GM12878 (cell line): ENCODE measurements around the gene PAQR7. TPM values are rescaled to one million over a fixed set of nuclear protein-coding genes. Genes with fewer than 3 reads are reported as not detected.

Source experiments
- ATAC-seq: fragments of 200-7000 bp; cut with Tn5 transposase; 3 replicates; pipeline ENCODE4 v1.9.1; 2020; ENCODE audit warnings: mild to moderate bottlenecking, moderate library complexity
- BruUV-seq: library from RNA; stranded (reverse); fragments of 400-500 nt; replicated peaks from 2 replicates; lab custom pipeline; 2021; lab: Mats Ljungman, UMichigan
- CTCF ChIA-PET: fragments of 300-600 bp; sonication (Branson Sonifier 250); formaldehyde crosslinking; extraction: SDS; loops from one replicate; lab custom pipeline; 2021; ENCODE audit warnings: inconsistent platforms; lab: Yijun Ruan, JAX
- POLR2A ChIA-PET: fragments of 350-600 bp; formaldehyde crosslinking; extraction: SDS; loops from one replicate; lab custom pipeline; 2021; ENCODE audit warnings: inconsistent platforms; lab: Charles Lee
- RAD21 ChIA-PET: fragments of 300-600 bp; sonication (Branson Sonifier 250); formaldehyde crosslinking; loops from one replicate; lab custom pipeline; 2023; ENCODE audit warnings: antibody characterized with exemption; ENCODE audit not compliant: unreplicated experiment; lab: Charles Lee
- SMC1A ChIA-PET: fragments of 300-600 bp; sonication (Branson Sonifier 250); formaldehyde crosslinking; loops from one replicate; lab custom pipeline; 2023; ENCODE audit not compliant: unreplicated experiment, uncharacterized antibody; lab: Charles Lee
- DNase-seq: peaks from one replicate; pipeline ENCODE4 v3.0.0-alpha.2; 2011; ENCODE audit warnings: low read depth, low spot score
- FAIRE-seq: peaks from 3 replicates; lab custom pipeline; 2011; peaks lifted over from hg19 to GRCh38; lab: Jason Lieb, UNC
- H2AFZ ChIP-seq: 2 replicates; pipeline ENCODE4 v1.6.0; 2011; ENCODE audit warnings: low read depth, low read length, control low read depth; ENCODE audit not compliant: control insufficient read depth
- H3K27ac ChIP-seq: 2 replicates; pipeline ENCODE4 v1.5.1; 2011; ENCODE audit warnings: control low read depth; ENCODE audit not compliant: control insufficient read depth, insufficient read depth
- H3K27me3 ChIP-seq, 2 experiments: replicated peaks in 1 of 2; 2 replicates each; pipeline versions ENCODE4 v1.6.0 to v1.6.1; 2011; ENCODE audit warnings: low read length in 1 of 2; ENCODE audit not compliant: control insufficient read depth in 2 of 2, insufficient read depth in 2 of 2
- H3K36me3 ChIP-seq, 2 experiments: 2 replicates each; pipeline ENCODE4 v1.5.1; 2011; ENCODE audit warnings: low read length in 1 of 2; ENCODE audit not compliant: control insufficient read depth in 2 of 2, insufficient read depth in 2 of 2
- H3K4me1 ChIP-seq: 2 replicates; pipeline ENCODE4 v1.6.1; 2011; ENCODE audit warnings: mild to moderate bottlenecking, low read length, moderate library complexity, mixed read lengths; ENCODE audit not compliant: control insufficient read depth, insufficient read depth
- H3K4me2 ChIP-seq: 2 replicates; pipeline ENCODE4 v1.6.0; 2011; ENCODE audit warnings: control low read depth; ENCODE audit not compliant: control insufficient read depth, insufficient read depth
- H3K4me3 ChIP-seq: fragments of 200-600 bp; sonication (generic); 2 replicates; pipeline ENCODE4 v1.5.1; 2016
- H3K79me2 ChIP-seq: 2 replicates; pipeline ENCODE4 v1.6.0; 2011; ENCODE audit warnings: low read length; ENCODE audit not compliant: control insufficient read depth, insufficient read depth
- H3K9ac ChIP-seq: 2 replicates; pipeline ENCODE4 v1.8.0; 2011; ENCODE audit warnings: low read length, control low read depth, mixed read lengths; ENCODE audit not compliant: control insufficient read depth, insufficient read depth
- H3K9me3 ChIP-seq: replicated peaks from 3 replicates; pipeline ENCODE4 v1.5.1; 2011; ENCODE audit warnings: mild to moderate bottlenecking, low read length; ENCODE audit not compliant: control insufficient read depth, insufficient read depth
- H4K20me1 ChIP-seq: 2 replicates; pipeline ENCODE4 v1.6.0; 2011; ENCODE audit not compliant: control insufficient read depth, insufficient read depth
- BHLHE40 ChIP-seq, 2 experiments: fragments of 450-650 bp in 1 of 2; IDR thresholded peaks; 2 replicates each; pipeline ENCODE4 v1.6.1; 2011 to 2017; ENCODE audit warnings: low read depth in 2 of 2, borderline replicate concordance in 1 of 2, improper control_type of control experiment in 1 of 2, low read length in 1 of 2, mild to moderate bottlenecking in 1 of 2
- CREB1 ChIP-seq: IDR thresholded peaks from 2 replicates; pipeline ENCODE4 v1.6.1; 2012; ENCODE audit warnings: low read depth, mild to moderate bottlenecking, inconsistent platforms
- EP300 ChIP-seq, 2 experiments: fragments of 150-350 bp in 1 of 2; IDR thresholded peaks; 2 replicates each; pipeline ENCODE4 v1.6.1; 2011 to 2012; ENCODE audit warnings: low read depth in 2 of 2, low read length in 2 of 2, borderline replicate concordance in 1 of 2, improper control_type of control experiment in 1 of 2, inconsistent platforms in 1 of 2; ENCODE audit not compliant: control insufficient read depth in 1 of 2
- IKZF1 ChIP-seq: fragments of 450-650 bp; conservative IDR thresholded peaks from 2 replicates; pipeline ENCODE4 v1.6.1; 2017; ENCODE audit warnings: antibody characterized with exemption, mild to moderate bottlenecking
- NR2F1 ChIP-seq: fragments of 450-650 bp; conservative IDR thresholded peaks from 2 replicates; pipeline ENCODE4 v1.6.1; 2017; ENCODE audit warnings: mild to moderate bottlenecking
- SMAD1 ChIP-seq: fragments of 450-650 bp; IDR thresholded peaks from 2 replicates; pipeline ENCODE4 v1.6.1; 2018; ENCODE audit warnings: mild to moderate bottlenecking, low read depth; ENCODE audit not compliant: partially characterized antibody
- SPI1 ChIP-seq: IDR thresholded peaks from 2 replicates; pipeline ENCODE4 v1.6.1; 2011; ENCODE audit warnings: low read depth, mild to moderate bottlenecking, low read length, moderate library complexity, borderline replicate concordance; ENCODE audit not compliant: insufficient read depth
- SUPT20H ChIP-seq: IDR thresholded peaks from 2 replicates; pipeline ENCODE4 v1.6.1; 2011; ENCODE audit warnings: low read depth, mild to moderate bottlenecking, low read length, moderate library complexity, borderline replicate concordance; ENCODE audit not compliant: control insufficient read depth
- TBL1XR1 ChIP-seq: IDR thresholded peaks from 2 replicates; pipeline ENCODE4 v1.6.1; 2012; ENCODE audit warnings: low read depth, low read length, improper control_type of control experiment
- ZBTB33 ChIP-seq: fragments of 450-650 bp; IDR thresholded peaks from 2 replicates; pipeline ENCODE4 v1.6.1; 2017; ENCODE audit warnings: mild to moderate bottlenecking
- ZNF217 ChIP-seq: fragments of 450-650 bp; IDR thresholded peaks from 2 replicates; pipeline ENCODE4 v1.6.1; 2017; ENCODE audit warnings: antibody characterized with exemption, mild to moderate bottlenecking
- WGBS: methylation state at CpG from one replicate; pipeline ENCODE4 v1.1.6; 2016; ENCODE audit warnings: low lambda C conversion rate; ENCODE audit not compliant: insufficient replicate concordance, insufficient coverage; ENCODE audit errors: missing lambda C conversion rate; 5-methylcytosine and 5-hydroxymethylcytosine counted together
- in situ Hi-C: fragments of 300-500 bp; cut with MboI; formaldehyde crosslinking; loops from 9 replicates; pipeline ENCODE4 v1.14.3; 2018; ENCODE audit warnings: mixed read lengths
- intact Hi-C: fragments of 100-400 bp; cut with micrococcal nuclease; formaldehyde crosslinking; loops from one replicate; pipeline ENCODE4 v1.14.2; 2022; ENCODE audit not compliant: unreplicated experiment
- polyA plus RNA-seq, 11 experiments: library from polyadenylated mRNA; depleted of rRNA in 4 of 11; unstranded in 6 of 11; stranded (reverse) in 5 of 11; fragments of >200 nt; fragmentation: Nextera tagmentation in 4 of 11; fragmentation: Illumina TruSeq in 1 of 11; extraction: Ambion mirVana in 4 of 11; extraction: Trizol in 1 of 11; gene quantifications; 1 replicate in 1 of 11; 2 replicates in 10 of 11; pipeline versions ENCODE4 v1.2.1 to v1.2.3, GENCODE V29; 2011 to 2016; ENCODE audit warnings: inconsistent platforms in 2 of 11, missing spikeins in 2 of 11, low read depth in 1 of 11
- total RNA-seq, 4 experiments: library from RNA; depleted of rRNA in 3 of 4; stranded (reverse); fragments of >200 nt in 3 of 4; fragmentation: Illumina TruSeq in 1 of 4; extraction: Trizol in 1 of 4; gene quantifications; 2 replicates each; pipeline versions ENCODE4 v1.2.1 to v1.2.3, GENCODE V29; 2013 to 2021
- TF ChIP-seq, protein P1 (sequence below): fragments of 450-650 bp; formaldehyde crosslinking; IDR thresholded peaks from 2 replicates; pipeline ENCODE4 v1.5.0; 2022; ENCODE audit warnings: mild to moderate bottlenecking, missing genetic modification characterization
- TF ChIP-seq, protein P2 (sequence below), 3 experiments: IDR thresholded peaks in 2 of 3; conservative IDR thresholded peaks in 1 of 3; 2 replicates each; pipeline ENCODE4 v1.5.1; 2011; ENCODE audit warnings: low read depth in 3 of 3, low read length in 3 of 3, mild to moderate bottlenecking in 3 of 3, control low read depth in 2 of 3, moderate library complexity in 2 of 3, inconsistent platforms in 1 of 3, mixed read lengths in 1 of 3; ENCODE audit not compliant: control insufficient read depth in 2 of 3, insufficient read depth in 1 of 3; ENCODE audit errors: extremely low read depth in 1 of 3

Gene PAQR7
- total and polyA plus RNA-seq, 10 of the 15 experiments (the other 5 are each of a cell fraction or from before 2014, with no cell fraction given): 1.1 to 8.8 (median 5.2) TPM

DNA sequence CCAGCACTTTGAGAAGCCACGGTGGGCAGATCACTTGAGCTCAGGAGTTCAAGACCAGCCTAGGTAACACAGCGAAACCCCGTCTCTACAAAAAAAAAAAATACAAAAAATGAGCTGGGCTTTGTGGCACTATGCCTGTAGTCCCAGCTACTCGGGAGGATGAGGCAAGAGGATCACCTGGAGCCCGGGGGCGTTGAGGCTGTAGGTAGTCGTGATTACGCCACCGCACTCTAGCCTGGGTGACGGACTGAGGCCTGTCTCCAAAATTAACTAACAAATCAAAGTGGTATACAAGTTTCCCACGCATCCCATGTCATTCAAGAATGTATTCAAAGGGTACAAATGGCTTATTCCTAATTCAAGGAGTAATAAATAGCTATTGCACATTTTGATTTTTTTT lies 18.7 kb downstream of the PAQR7 start:
- no peaks in the 10 kb centered on the region for H3K27me3 ChIP-seq
- DNase-seq (no peak), FAIRE-seq (no peak), ATAC-seq (no peak)
- in situ Hi-C loops: no loop called here
- H3K9me3 ChIP-seq: no peaks in the 10 kb centered on the region
- intact Hi-C loops: loop anchor here (5.0 to 10.0 kb wide), 2 partner anchors 35 to 1298 kb away; partner anchors contain the start of gene SLC9A1
- no TSS peak for BruUV-seq
- TF ChIP-seq SMAD1: no peak
- no peak for TF ChIP-seq SPI1
- TF ChIP-seq EP300 (IDR thresholded peaks at IDR 0.05; ENCODE audit: borderline replicate concordance in 1 of 2, control insufficient read depth in 1 of 2, low read depth in 2 of 2, low read length in 2 of 2): no peak
- no peak for TF ChIP-seq CREB1
- TF ChIP-seq, protein P1, sequence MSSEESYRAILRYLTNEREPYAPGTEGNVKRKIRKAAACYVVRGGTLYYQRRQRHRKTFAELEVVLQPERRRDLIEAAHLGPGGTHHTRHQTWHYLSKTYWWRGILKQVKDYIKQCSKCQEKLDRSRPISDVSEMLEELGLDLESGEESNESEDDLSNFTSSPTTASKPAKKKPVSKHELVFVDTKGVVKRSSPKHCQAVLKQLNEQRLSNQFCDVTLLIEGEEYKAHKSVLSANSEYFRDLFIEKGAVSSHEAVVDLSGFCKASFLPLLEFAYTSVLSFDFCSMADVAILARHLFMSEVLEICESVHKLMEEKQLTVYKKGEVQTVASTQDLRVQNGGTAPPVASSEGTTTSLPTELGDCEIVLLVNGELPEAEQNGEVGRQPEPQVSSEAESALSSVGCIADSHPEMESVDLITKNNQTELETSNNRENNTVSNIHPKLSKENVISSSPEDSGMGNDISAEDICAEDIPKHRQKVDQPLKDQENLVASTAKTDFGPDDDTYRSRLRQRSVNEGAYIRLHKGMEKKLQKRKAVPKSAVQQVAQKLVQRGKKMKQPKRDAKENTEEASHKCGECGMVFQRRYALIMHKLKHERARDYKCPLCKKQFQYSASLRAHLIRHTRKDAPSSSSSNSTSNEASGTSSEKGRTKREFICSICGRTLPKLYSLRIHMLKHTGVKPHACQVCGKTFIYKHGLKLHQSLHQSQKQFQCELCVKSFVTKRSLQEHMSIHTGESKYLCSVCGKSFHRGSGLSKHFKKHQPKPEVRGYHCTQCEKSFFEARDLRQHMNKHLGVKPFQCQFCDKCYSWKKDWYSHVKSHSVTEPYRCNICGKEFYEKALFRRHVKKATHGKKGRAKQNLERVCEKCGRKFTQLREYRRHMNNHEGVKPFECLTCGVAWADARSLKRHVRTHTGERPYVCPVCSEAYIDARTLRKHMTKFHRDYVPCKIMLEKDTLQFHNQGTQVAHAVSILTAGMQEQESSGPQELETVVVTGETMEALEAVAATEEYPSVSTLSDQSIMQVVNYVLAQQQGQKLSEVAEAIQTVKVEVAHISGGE: no peak
- no peak for TF ChIP-seq NR2F1
- no peak for TF ChIP-seq TBL1XR1
- TF ChIP-seq, protein P2, sequence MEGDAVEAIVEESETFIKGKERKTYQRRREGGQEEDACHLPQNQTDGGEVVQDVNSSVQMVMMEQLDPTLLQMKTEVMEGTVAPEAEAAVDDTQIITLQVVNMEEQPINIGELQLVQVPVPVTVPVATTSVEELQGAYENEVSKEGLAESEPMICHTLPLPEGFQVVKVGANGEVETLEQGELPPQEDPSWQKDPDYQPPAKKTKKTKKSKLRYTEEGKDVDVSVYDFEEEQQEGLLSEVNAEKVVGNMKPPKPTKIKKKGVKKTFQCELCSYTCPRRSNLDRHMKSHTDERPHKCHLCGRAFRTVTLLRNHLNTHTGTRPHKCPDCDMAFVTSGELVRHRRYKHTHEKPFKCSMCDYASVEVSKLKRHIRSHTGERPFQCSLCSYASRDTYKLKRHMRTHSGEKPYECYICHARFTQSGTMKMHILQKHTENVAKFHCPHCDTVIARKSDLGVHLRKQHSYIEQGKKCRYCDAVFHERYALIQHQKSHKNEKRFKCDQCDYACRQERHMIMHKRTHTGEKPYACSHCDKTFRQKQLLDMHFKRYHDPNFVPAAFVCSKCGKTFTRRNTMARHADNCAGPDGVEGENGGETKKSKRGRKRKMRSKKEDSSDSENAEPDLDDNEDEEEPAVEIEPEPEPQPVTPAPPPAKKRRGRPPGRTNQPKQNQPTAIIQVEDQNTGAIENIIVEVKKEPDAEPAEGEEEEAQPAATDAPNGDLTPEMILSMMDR (IDR thresholded peaks at IDR 0.05 in 2 of 3, conservative IDR thresholded peaks at IDR 0.05 in 1 of 3; ENCODE audit: control insufficient read depth in 2 of 3, extremely low read depth in 1 of 3, insufficient read depth in 1 of 3, low read depth in 3 of 3, low read length in 3 of 3): no peak
- no peak for TF ChIP-seq ZNF217
- no peak for TF ChIP-seq ZBTB33
- no peak for TF ChIP-seq SUPT20H
- no peak for TF ChIP-seq BHLHE40 (IDR thresholded peaks at IDR 0.05; ENCODE audit: borderline replicate concordance in 1 of 2, low read depth in 2 of 2, low read length in 1 of 2)
- no peak for TF ChIP-seq IKZF1
- H3K4me1 ChIP-seq: peaks cover 8% of the 10 kb centered on the region; the same call in 1 of the 2 replicates
- POLR2A ChIA-PET: interaction anchor here (0.6 to 1.0 kb wide), 5 partner anchors 11 to 869 kb away, joined by 3 to 6 read pairs (median 3); no protein-coding TSS in a partner anchor
- H3K79me2 ChIP-seq: peaks cover 19% of the 10 kb centered on the region
- H3K4me2 ChIP-seq: no peak overlapping the region
- CTCF ChIA-PET: interaction anchor here (0.6 to 2.1 kb wide), 4 partner anchors 12 to 39 kb away, joined by 3 to 4 read pairs (median 3); no protein-coding TSS in a partner anchor
- 98% methylated on average over 11 of the region's 11 CpGs for WGBS
- no peaks in the 10 kb centered on the region for H4K20me1 ChIP-seq
- RAD21 ChIA-PET: no interaction called here
- SMC1A ChIA-PET: interaction anchor here (1.0 to 2.3 kb wide), 2 partner anchors 14 to 16 kb away, joined by 3 to 8 read pairs; no protein-coding TSS in a partner anchor
- H3K9ac ChIP-seq: no peak overlapping the region
- H3K36me3 ChIP-seq: no peaks in the 10 kb centered on the region
- H2AFZ ChIP-seq: no peak overlapping the region
- no peak overlapping the region for H3K4me3 ChIP-seq
- H3K27ac ChIP-seq: no peak overlapping the region
